Measurements from ENCODE around the gene NR3C1. TPM values are rescaled to one million over a fixed set of nuclear protein-coding genes. Genes with fewer than 3 reads are reported as not detected.

The NR3C1 gene
- total RNA-seq, 1 experiment from 2014 or later = 16.0 TPM

- no peaks in the 10 kb centered on the region for H3K9me3 ChIP-seq (ENCODE audit: control insufficient read depth in 1 of 2, insufficient read depth in 1 of 2, low read depth in 1 of 2, low read length in 2 of 2)
- no peaks in the 10 kb centered on the region for H3K79me2 ChIP-seq (ENCODE audit: insufficient read depth, low read length)
- H3K27ac ChIP-seq (ENCODE audit: low read depth, low read length) = no peak overlapping the region
- CTCF ChIA-PET = no interaction called here
- no peak overlapping the region for H2AFZ ChIP-seq (ENCODE audit: low read depth, low read length, poor library complexity, severe bottlenecking)
- intact Hi-C loops (cut with micrococcal nuclease) = no loop called here
- no TSS peak for BruUV-seq (replicated peaks)
- DNase-seq (ENCODE audit: low read depth, low spot score) = no peak
- H3K9ac ChIP-seq (ENCODE audit: low read length) = no peak overlapping the region
- H3K4me3 ChIP-seq (replicated peaks in 1 of 2; ENCODE audit: low read depth in 1 of 2, low read length in 2 of 2) = no peak overlapping the region
- H4K20me1 ChIP-seq (ENCODE audit: insufficient read depth) = no peaks in the 10 kb centered on the region
- ATAC-seq = no peak
- no peaks in the 10 kb centered on the region for H3K36me3 ChIP-seq (ENCODE audit: control insufficient read depth in 1 of 2, insufficient read depth in 2 of 2, low read length in 2 of 2)
- no peak overlapping the region for H3K4me2 ChIP-seq (ENCODE audit: low read length)
- no peaks in the 10 kb centered on the region for H3K9me2 ChIP-seq (ENCODE audit: insufficient read depth)
- POLR2A ChIA-PET = interaction anchor here (0.5 kb wide), 1 partner anchor 38 kb away, joined by 3 read pairs; no protein-coding TSS in a partner anchor
- no peak for TF ChIP-seq RAD21 (IDR thresholded peaks at IDR 0.05; ENCODE audit: low read depth)
- TF ChIP-seq REST (IDR thresholded peaks at IDR 0.05; ENCODE audit: low read depth) = no peak
- TF ChIP-seq YY1 (IDR thresholded peaks at IDR 0.05; ENCODE audit: extremely low read depth, insufficient replicate concordance, low read depth, low read length) = no peak
- TF ChIP-seq EZH2phosphoT487 (IDR thresholded peaks at IDR 0.05; ENCODE audit: borderline replicate concordance) = no peak
- RAD21 ChIA-PET (ENCODE audit: low non-redundant PET in 1 of 2, low total read pairs in 2 of 2, uncharacterized antibody in 2 of 2, unreplicated experiment in 2 of 2) = no interaction called here
- H3K4me1 ChIP-seq (ENCODE audit: control insufficient read depth in 1 of 2, insufficient read depth in 2 of 2, low read length in 2 of 2) = no peaks in the 10 kb centered on the region
- H3K27me3 ChIP-seq (ENCODE audit: insufficient read depth, low read length) = no peaks in the 10 kb centered on the region
Measured at GRCh38 chr5:143426437-143426991, 23.0 kb upstream of the NR3C1 start.

GRCh38 chr5:143425835-143426234 is 22.3 kb upstream of the NR3C1 start:
- no peaks in the 10 kb centered on the region for H4K20me1 ChIP-seq (ENCODE audit: insufficient read depth)
- POLR2A ChIA-PET = interaction anchor here (0.5 kb wide), 1 partner anchor 39 kb away, joined by 3 read pairs; no protein-coding TSS in a partner anchor
- no peak for ATAC-seq
- no peak overlapping the region for H3K9ac ChIP-seq (ENCODE audit: low read length)
- DNase-seq (ENCODE audit: low read depth, low spot score) = no peak
- H3K9me2 ChIP-seq (ENCODE audit: insufficient read depth) = no peaks in the 10 kb centered on the region
- no peaks in the 10 kb centered on the region for H3K9me3 ChIP-seq (ENCODE audit: control insufficient read depth in 1 of 2, insufficient read depth in 1 of 2, low read depth in 1 of 2, low read length in 2 of 2)
- no peak overlapping the region for H3K27ac ChIP-seq (ENCODE audit: low read depth, low read length)
- RAD21 ChIA-PET (ENCODE audit: low non-redundant PET in 1 of 2, low total read pairs in 2 of 2, uncharacterized antibody in 2 of 2, unreplicated experiment in 2 of 2) = no interaction called here
- no peaks in the 10 kb centered on the region for H3K36me3 ChIP-seq (ENCODE audit: control insufficient read depth in 1 of 2, insufficient read depth in 2 of 2, low read length in 2 of 2)
- H3K79me2 ChIP-seq (ENCODE audit: insufficient read depth, low read length) = no peaks in the 10 kb centered on the region
- H3K4me2 ChIP-seq (ENCODE audit: low read length) = no peak overlapping the region
- no peak overlapping the region for H3K4me3 ChIP-seq (replicated peaks in 1 of 2; ENCODE audit: low read depth in 1 of 2, low read length in 2 of 2)
- CTCF ChIA-PET = no interaction called here
- no TSS peak for BruUV-seq (replicated peaks)
- H3K27me3 ChIP-seq (ENCODE audit: insufficient read depth, low read length) = no peaks in the 10 kb centered on the region
- intact Hi-C loops (cut with micrococcal nuclease) = no loop called here
- no peaks in the 10 kb centered on the region for H3K4me1 ChIP-seq (ENCODE audit: control insufficient read depth in 1 of 2, insufficient read depth in 2 of 2, low read length in 2 of 2)
- no peak overlapping the region for H2AFZ ChIP-seq (ENCODE audit: low read depth, low read length, poor library complexity, severe bottlenecking)
- TF ChIP-seq TCF7L2 (IDR thresholded peaks at IDR 0.05; ENCODE audit: borderline replicate concordance, extremely low read depth, insufficient read depth, insufficient read length) (no peak), SIN3A (IDR thresholded peaks at IDR 0.05; ENCODE audit: low read depth) (no peak), REST (IDR thresholded peaks at IDR 0.05; ENCODE audit: low read depth) (no peak), ZNF274 (IDR thresholded peaks at IDR 0.05; ENCODE audit: low read depth, low read length) (no peak), ZFX (IDR thresholded peaks at IDR 0.05) (no peak), EZH2phosphoT487 (IDR thresholded peaks at IDR 0.05; ENCODE audit: borderline replicate concordance) (no peak), POLR2AphosphoS5 (IDR thresholded peaks at IDR 0.05; ENCODE audit: low read depth, low read length) (no peak), POLR2A (IDR thresholded peaks at IDR 0.05; ENCODE audit: borderline replicate concordance, extremely low read depth, insufficient read depth, insufficient read length) (no peak), SP1 (IDR thresholded peaks at IDR 0.05; ENCODE audit: low read depth) (no peak), CEBPB (IDR thresholded peaks at IDR 0.05; ENCODE audit: low read depth) (no peak)

Measured in HCT116 (cell line).